PC-3 (cell line): ENCODE results near the gene IL21. TPM values are rescaled to one million over a fixed set of nuclear protein-coding genes. Genes with fewer than 3 reads are reported as not detected.

Experiments used
- ATAC-seq: fragments of 200-7000 bp; cut with Tn5 transposase; 2 replicates; pipeline ENCODE4 v1.9.1; 2020; ENCODE audit warnings: mild to moderate bottlenecking, moderate library complexity
- BruUV-seq: library from RNA; stranded (reverse); fragments of 400-500 nt; replicated peaks from 2 replicates; lab custom pipeline; 2021; lab: Mats Ljungman, UMichigan
- CTCF ChIA-PET: fragments of 300-600 bp; sonication (Branson Sonifier 250); formaldehyde crosslinking; loops from one replicate; lab custom pipeline; 2022; ENCODE audit warnings: antibody characterized with exemption; lab: Charles Lee
- POLR2A ChIA-PET: fragments of 300-600 bp; sonication (Branson Sonifier 250); formaldehyde crosslinking; loops from one replicate; lab custom pipeline; 2022; ENCODE audit warnings: antibody characterized with exemption; ENCODE audit not compliant: unreplicated experiment; lab: Charles Lee
- DNase-seq: peaks from one replicate; pipeline ENCODE4 v3.0.0-alpha.2; 2015
- H2AFZ ChIP-seq: fragments of 300-600 bp; sonication (generic); 2 replicates; pipeline ENCODE4 v1.6.0; 2016; ENCODE audit warnings: antibody characterized with exemption, low read length
- H3F3A ChIP-seq: fragments of 300-600 bp; sonication (generic); one replicate; pipeline ENCODE4 v1.6.0; 2017; ENCODE audit warnings: antibody characterized with exemption, low read length, control low read depth, mild to moderate bottlenecking; ENCODE audit not compliant: unreplicated experiment
- H3K27ac ChIP-seq: fragments of 300-600 bp; sonication (generic); 2 replicates; pipeline ENCODE4 v1.5.1; 2016; ENCODE audit warnings: mild to moderate bottlenecking, low read length
- H3K27me3 ChIP-seq: fragments of 300-600 bp; sonication (generic); 2 replicates; pipeline ENCODE4 v1.6.1; 2016; ENCODE audit warnings: low read length, mixed read lengths
- H3K36me3 ChIP-seq: fragments of 300-600 bp; sonication (generic); 2 replicates; pipeline ENCODE4 v1.6.1; 2016; ENCODE audit warnings: low read depth, mixed run types, low read length, mixed read lengths
- H3K4me1 ChIP-seq: fragments of 300-600 bp; sonication (generic); 2 replicates; pipeline ENCODE4 v1.5.1; 2016; ENCODE audit warnings: low read length; ENCODE audit not compliant: insufficient read depth
- H3K4me2 ChIP-seq: fragments of 300-600 bp; sonication (generic); 2 replicates; pipeline ENCODE4 v1.6.0; 2016; ENCODE audit warnings: low read length
- H3K4me3 ChIP-seq: fragments of 300-600 bp; sonication (generic); 2 replicates; pipeline ENCODE4 v1.5.1; 2016; ENCODE audit warnings: mild to moderate bottlenecking, low read length, mixed read lengths
- H3K79me2 ChIP-seq: fragments of 300-600 bp; sonication (generic); 2 replicates; pipeline ENCODE4 v1.6.1; 2017; ENCODE audit warnings: low read length, mixed read lengths
- H3K9ac ChIP-seq: fragments of 300-600 bp; sonication (generic); 2 replicates; pipeline ENCODE4 v1.6.0; 2016; ENCODE audit warnings: mild to moderate bottlenecking, low read length
- H3K9me2 ChIP-seq: fragments of 300-600 bp; sonication (generic); replicated peaks from 2 replicates; pipeline ENCODE4 v1.6.1; 2016; ENCODE audit warnings: mixed run types, low read length, mixed read lengths
- H3K9me3 ChIP-seq: fragments of 300-600 bp; sonication (generic); 2 replicates; pipeline ENCODE4 v1.6.1; 2016; ENCODE audit warnings: low read length, mixed read lengths
- H4K20me1 ChIP-seq: fragments of 300-600 bp; sonication (generic); 2 replicates; pipeline ENCODE4 v1.6.1; 2016; ENCODE audit warnings: low read length, mixed read lengths
- CTCF ChIP-seq: fragments of 300-600 bp; sonication (generic); conservative IDR thresholded peaks from 2 replicates; pipeline ENCODE4 v1.5.1; 2017; ENCODE audit warnings: antibody characterized with exemption, low read depth, mild to moderate bottlenecking, low read length
- EZH2 ChIP-seq: fragments of 300-600 bp; sonication (generic); IDR thresholded peaks from one replicate; pipeline ENCODE4 v1.6.1; 2017; ENCODE audit warnings: antibody characterized with exemption, mild to moderate bottlenecking, low read length; ENCODE audit not compliant: unreplicated experiment
- EZH2phosphoT487 ChIP-seq: fragments of 300-600 bp; sonication (generic); IDR thresholded peaks from 2 replicates; pipeline ENCODE4 v1.6.1; 2018; ENCODE audit warnings: mild to moderate bottlenecking, antibody characterized with exemption, low read length, borderline replicate concordance
- intact Hi-C: fragments of 100-400 bp; cut with micrococcal nuclease; formaldehyde crosslinking; loops from 2 replicates; pipeline ENCODE4 v1.9.0; 2023
- total RNA-seq: library from RNA; depleted of rRNA; stranded (reverse); fragments of >200 nt; gene quantifications from 2 replicates; pipeline ENCODE4 v1.2.3, GENCODE V29; 2014

Gene IL21
- total RNA-seq, 1 experiment from 2014 or later: not detected

GRCh38 chr4:122616915-122617596, 3.8 kb downstream of the IL21 start:
- intact Hi-C loops: no loop called here

GRCh38 chr4:122614621-122615020, 6.2 kb downstream of the IL21 start:
- Histone ChIP-seq H3K79me2 (no peaks in the 10 kb centered on the region), H3K27me3 (no peaks in the 10 kb centered on the region), H3K9ac (no peak overlapping the region), H4K20me1 (no peaks in the 10 kb centered on the region), H3K4me1 (peaks cover 10% of the 10 kb centered on the region; the same call in 1 of the 2 replicates), H3K4me3 (no peak overlapping the region), H3K36me3 (no peaks in the 10 kb centered on the region), H3K27ac (no peak overlapping the region), H3K4me2 (no peak overlapping the region), H3K9me2 (no peaks in the 10 kb centered on the region), H3F3A (no peaks in the 10 kb centered on the region), H3K9me3 (no peaks in the 10 kb centered on the region), H2AFZ (no peak overlapping the region)
- ChIA-PET POLR2A (no interaction called here), CTCF (no interaction called here)
- no peak for TF ChIP-seq EZH2
- TF ChIP-seq EZH2phosphoT487: no peak
- TF ChIP-seq CTCF: no peak
- no TSS peak for BruUV-seq
- intact Hi-C loops: no loop called here
- DNase-seq (no peak), ATAC-seq (no peak)

More at GRCh38 chr4:122616915-122617596, 3.8 kb downstream of the IL21 start:
- CTCF ChIA-PET: no interaction called here
- no peak for TF ChIP-seq EZH2
- TF ChIP-seq EZH2phosphoT487: no peak
- no peak for TF ChIP-seq CTCF
- BruUV-seq: no TSS peak
- POLR2A ChIA-PET: no interaction called here
- no peak for DNase-seq
- no peaks in the 10 kb centered on the region for H4K20me1 ChIP-seq
- no peak overlapping the region for H3K27ac ChIP-seq
- H2AFZ ChIP-seq: no peak overlapping the region
- H3K27me3 ChIP-seq: no peaks in the 10 kb centered on the region
- no peak overlapping the region for H3K4me2 ChIP-seq
- no peaks in the 10 kb centered on the region for H3K9me2 ChIP-seq
- H3K4me3 ChIP-seq: no peak overlapping the region
- H3K9me3 ChIP-seq: no peaks in the 10 kb centered on the region
- H3F3A ChIP-seq: no peaks in the 10 kb centered on the region
- no peaks in the 10 kb centered on the region for H3K79me2 ChIP-seq
- peaks cover 10% of the 10 kb centered on the region; the same call in 1 of the 2 replicates for H3K4me1 ChIP-seq
- H3K9ac ChIP-seq: no peak overlapping the region
- no peak for ATAC-seq
- H3K36me3 ChIP-seq: no peaks in the 10 kb centered on the region

GRCh38 chr4:122612540-122612939, 8.3 kb downstream of the IL21 start:
- DNase-seq (peak; percentile 68), ATAC-seq (peak; percentile 91)
- H3K79me2 ChIP-seq: no peaks in the 10 kb centered on the region
- ChIA-PET CTCF (no interaction called here), POLR2A (no interaction called here)
- H3K36me3 ChIP-seq: no peaks in the 10 kb centered on the region
- H2AFZ ChIP-seq: no peak overlapping the region
- no peak overlapping the region for H3K9ac ChIP-seq
- intact Hi-C loops: no loop called here
- no peaks in the 10 kb centered on the region for H3F3A ChIP-seq
- peak overlapping the region; percentile 4; the same call in 1 of the 2 replicates for H3K4me2 ChIP-seq
- H3K27ac ChIP-seq: no peak overlapping the region
- no TSS peak for BruUV-seq
- no peak overlapping the region for H3K4me3 ChIP-seq
- H3K9me2 ChIP-seq: no peaks in the 10 kb centered on the region
- H3K27me3 ChIP-seq: no peaks in the 10 kb centered on the region
- no peaks in the 10 kb centered on the region for H4K20me1 ChIP-seq
- peaks cover 10% of the 10 kb centered on the region; the same call in 1 of the 2 replicates for H3K4me1 ChIP-seq
- H3K9me3 ChIP-seq: no peaks in the 10 kb centered on the region
- TF ChIP-seq EZH2 (no peak), EZH2phosphoT487 (no peak)
